Skeletal muscle cell (primary cell): ENCODE data around the gene SLC9B1.

Experiments
- DNase-seq: peaks from one replicate; pipeline ENCODE4 v3.0.0-alpha.2; 2010; ENCODE audit warnings: low read depth
- H3K4me3 ChIP-seq: 2 replicates; pipeline ENCODE4 v1.5.1; 2011; ENCODE audit warnings: low read depth, mild to moderate bottlenecking, control low read depth, low read length, moderate library complexity

The SLC9B1 gene

GRCh38 chr4:103019308-103020124 lies at the start of gene SLC9B1:
SLC9B1 (minus strand) TSS chr4:103019705; CDS start chr4:102991711, 27,994 bp downstream.
- H3K4me3 ChIP-seq: peak within 1 kb of the TSS; percentile 52
- peak; percentile 97 for DNase-seq

GRCh38 chr4:103067841-103068547 lies 48.5 kb upstream of the SLC9B1 start:
- H3K4me3 ChIP-seq: no peak overlapping the region
- no peak for DNase-seq

GRCh38 chr4:103060453-103061148 lies 41.1 kb upstream of the SLC9B1 start:
- no peak for DNase-seq
- no peak overlapping the region for H3K4me3 ChIP-seq

GRCh38 chr4:103054030-103054429 lies 34.5 kb upstream of the SLC9B1 start:
- no peak for DNase-seq
- no peak overlapping the region for H3K4me3 ChIP-seq

- H3K4me3 ChIP-seq: no peak overlapping the region
- DNase-seq: no peak
These were observed 33.3 kb upstream of the SLC9B1 start for GRCh38 chr4:103052779-103053178.

GRCh38 chr4:103052145-103052544 lies 32.6 kb upstream of the SLC9B1 start:
- DNase-seq: no peak
- H3K4me3 ChIP-seq: no peak overlapping the region

- no peak for DNase-seq
- H3K4me3 ChIP-seq: no peak overlapping the region
These were observed 31.4 kb upstream of the SLC9B1 start for GRCh38 chr4:103050736-103051436.

GRCh38 chr4:103046416-103047290 lies 27.1 kb upstream of the SLC9B1 start:
- H3K4me3 ChIP-seq: no peak overlapping the region
- DNase-seq: no peak

GRCh38 chr4:103044183-103044582 lies 24.7 kb upstream of the SLC9B1 start:
- DNase-seq: no peak
- H3K4me3 ChIP-seq: no peak overlapping the region

GRCh38 chr4:103036169-103036568 lies 16.7 kb upstream of the SLC9B1 start:
- H3K4me3 ChIP-seq: no peak overlapping the region
- DNase-seq: no peak

- no peak overlapping the region for H3K4me3 ChIP-seq
- DNase-seq: no peak
These were observed 13.1 kb upstream of the SLC9B1 start for GRCh38 chr4:103032574-103032973.

- DNase-seq: no peak
- H3K4me3 ChIP-seq: no peak overlapping the region
These were observed 11.3 kb upstream of the SLC9B1 start for GRCh38 chr4:103030791-103031190.

GRCh38 chr4:103029300-103029699 lies 9.8 kb upstream of the SLC9B1 start:
- DNase-seq: no peak
- no peak overlapping the region for H3K4me3 ChIP-seq

- no peak overlapping the region for H3K4me3 ChIP-seq
- no peak for DNase-seq
These were observed 7.4 kb upstream of the SLC9B1 start for GRCh38 chr4:103026868-103027267.

GRCh38 chr4:103024996-103025395 lies 5.5 kb upstream of the SLC9B1 start:
- DNase-seq: no peak
- H3K4me3 ChIP-seq: no peak overlapping the region

GRCh38 chr4:103021120-103021519 lies 1.6 kb upstream of the SLC9B1 start:
- no peak overlapping the region for H3K4me3 ChIP-seq
- no peak for DNase-seq

GRCh38 chr4:103018391-103019307 lies 856 bp downstream of the SLC9B1 start:
- peak overlapping the region; percentile 52 for H3K4me3 ChIP-seq
- no peak for DNase-seq

GRCh38 chr4:103012551-103012950 lies 7.0 kb downstream of the SLC9B1 start:
- no peak for DNase-seq
- H3K4me3 ChIP-seq: no peak overlapping the region
